DMS79 treated with DMSO at 0.1 percent for 48 hours (cell line): Measurements from ENCODE around the gene PALS1.
"Not testable (repeated sequence)": the region's sequence is repeated elsewhere in the genome, so short reads cannot be mapped to it uniquely, and the experiment has no call there.

Experiments
- DNase-seq: peaks from one replicate; lab custom pipeline; 2025; lab: John Stamatoyannopoulos, UW

Gene PALS1

DNA sequence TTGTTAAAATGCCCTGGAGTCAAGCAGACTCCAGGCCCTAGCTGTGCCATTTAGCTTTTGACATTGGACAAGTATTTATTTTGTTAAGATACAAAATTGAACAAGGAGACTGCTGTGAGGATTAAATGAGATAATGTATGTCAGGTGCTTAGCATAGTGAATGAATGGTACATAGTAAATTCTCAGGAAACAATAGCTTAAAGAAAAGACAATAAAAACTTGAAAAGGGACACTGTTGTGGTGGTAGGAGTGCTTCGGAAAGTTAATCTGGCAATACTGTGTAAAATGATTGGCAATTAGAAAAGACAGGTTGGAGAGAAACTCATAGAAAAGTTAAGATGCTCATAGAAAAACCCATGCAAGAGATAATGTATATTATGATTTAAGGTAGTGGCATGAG lies 19.7 kb downstream of the PALS1 start:
- DNase-seq: no peak

DNA sequence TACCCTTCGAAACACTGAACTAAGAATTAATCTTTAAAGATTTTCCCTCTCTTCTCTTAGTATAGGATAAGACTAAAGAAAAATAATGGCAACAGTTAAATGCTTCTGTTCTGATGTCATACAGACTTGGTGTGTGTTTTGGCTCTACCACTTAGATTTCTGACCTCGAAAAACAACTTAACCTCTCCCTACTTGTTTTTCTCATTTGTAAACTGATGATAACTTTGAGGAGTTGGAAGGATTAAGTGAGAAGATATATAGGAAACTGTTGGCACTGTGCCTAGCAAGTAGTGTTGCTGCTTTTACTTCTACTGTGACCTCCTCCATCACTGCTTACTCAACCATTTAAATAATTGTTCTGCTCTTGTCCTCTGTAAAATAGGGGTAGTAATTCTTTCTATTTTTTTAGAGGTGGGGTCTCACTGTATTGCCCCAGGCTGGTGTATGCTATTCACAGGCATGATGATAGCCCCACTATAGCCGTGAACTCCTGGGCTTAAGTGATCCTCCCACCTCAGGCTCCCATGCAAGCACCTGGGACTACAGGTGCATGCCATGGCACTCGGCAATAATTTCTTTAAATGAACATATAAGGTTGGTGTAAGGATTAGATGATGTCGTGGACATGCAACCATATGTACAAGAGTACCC lies 22.4 kb downstream of the PALS1 start:
- no peak for DNase-seq

GRCh38 chr14:67265131-67265530 lies 23.9 kb downstream of the PALS1 start:
- DNase-seq: no peak

DNA sequence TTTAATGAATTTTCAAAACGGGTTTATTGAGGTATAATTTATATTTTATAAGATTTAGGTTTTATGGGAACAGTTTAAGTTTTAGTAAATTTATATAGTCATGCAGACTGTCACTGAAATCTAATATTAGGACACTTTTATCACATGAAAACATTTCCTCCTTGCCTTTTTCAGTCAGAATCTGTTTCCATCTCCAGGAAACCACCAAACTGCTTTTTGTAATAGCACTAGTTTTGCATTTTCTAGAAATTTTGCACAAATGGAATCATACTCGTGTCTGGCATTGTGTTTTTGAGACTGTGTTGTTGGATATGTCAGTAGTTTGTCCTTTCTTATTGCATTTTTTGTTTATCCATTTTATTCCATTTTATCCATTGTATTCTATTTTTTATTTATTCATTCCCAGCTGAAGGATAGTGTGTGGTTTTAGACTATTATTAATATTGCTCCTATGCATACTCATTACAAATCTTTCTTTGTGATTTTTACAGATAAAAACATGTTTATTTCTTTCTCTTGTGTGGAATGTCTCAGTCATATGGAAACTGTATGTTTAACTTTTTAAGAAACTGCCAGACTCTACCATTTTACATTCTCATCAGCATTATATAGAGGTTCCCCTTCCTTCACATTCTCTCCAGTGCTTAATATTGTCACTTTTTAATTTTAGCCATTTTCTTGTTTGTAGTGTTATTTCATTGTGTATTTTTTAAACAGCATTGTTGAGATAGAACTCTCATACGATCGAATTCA lies 26.5 kb downstream of the PALS1 start:
- DNase-seq: no peak

DNA sequence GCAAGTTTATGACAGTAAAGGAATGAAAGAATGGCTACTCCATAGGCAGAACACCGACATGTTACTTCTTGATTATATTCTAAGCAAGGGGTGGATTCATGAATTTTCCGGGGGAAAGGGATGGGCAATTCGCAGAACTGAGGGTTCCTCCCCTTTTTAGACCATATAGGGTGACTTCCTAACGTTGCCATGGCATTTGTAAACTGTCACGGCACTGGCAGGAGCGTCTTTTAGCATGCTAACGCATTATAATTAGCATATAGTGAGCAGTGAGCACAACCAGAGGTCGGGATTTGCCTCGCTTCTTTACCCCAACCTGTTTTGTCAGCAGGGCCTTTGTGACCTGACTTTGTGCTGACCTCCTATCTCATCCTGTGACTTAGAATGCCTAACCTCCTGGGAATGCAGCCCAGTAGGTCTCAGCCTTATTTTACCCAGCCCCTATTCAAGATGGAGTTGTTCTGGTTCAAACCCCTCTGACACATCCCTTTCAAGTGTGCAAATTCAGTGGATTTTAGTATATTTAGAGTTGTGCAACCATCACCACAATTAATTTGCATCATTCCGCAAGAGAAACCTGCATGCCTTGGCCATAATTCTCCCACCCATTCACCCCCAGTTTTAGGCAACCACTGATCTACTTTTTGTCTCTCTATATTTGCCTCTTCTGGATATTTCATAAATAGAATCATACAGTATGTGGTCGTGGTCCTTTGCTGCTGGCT lies 27.4 kb downstream of the PALS1 start:
- no peak for DNase-seq

DNA sequence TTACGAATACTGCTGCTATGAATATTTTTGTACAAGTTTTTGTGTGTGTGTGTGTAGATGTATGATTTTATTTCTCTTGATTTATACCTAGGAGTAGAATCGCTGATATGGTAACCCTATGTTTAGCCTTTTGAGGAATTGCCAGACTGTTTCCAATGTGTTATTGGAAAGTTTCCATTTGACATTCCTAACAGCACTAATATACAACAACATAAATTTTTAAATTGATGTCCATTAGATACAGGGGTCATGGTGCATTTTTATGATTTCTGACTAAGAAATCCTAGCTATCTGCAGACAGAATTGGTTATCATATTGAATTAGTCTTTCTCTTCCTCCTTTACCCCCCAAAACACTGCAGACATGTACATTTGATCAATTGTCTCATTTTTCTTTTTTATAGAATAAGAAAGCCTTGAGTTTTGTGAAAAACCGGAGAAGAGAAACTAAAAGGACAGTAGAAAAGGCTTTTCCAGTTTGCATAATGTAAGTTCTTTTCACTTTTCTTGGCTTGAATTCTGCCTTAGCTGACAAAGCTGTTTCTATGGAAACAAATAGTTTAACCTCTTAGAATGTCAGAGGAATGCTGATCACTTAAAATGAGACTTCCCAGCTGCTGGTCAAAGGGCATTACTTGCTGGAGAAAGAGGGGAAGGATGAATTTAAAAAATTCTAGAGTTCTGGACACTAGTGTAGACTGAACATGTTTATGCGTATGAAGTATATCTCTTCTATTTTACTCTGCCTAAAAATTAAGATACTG lies 28.2 kb downstream of the PALS1 start:
- DNase-seq: no peak

DNA sequence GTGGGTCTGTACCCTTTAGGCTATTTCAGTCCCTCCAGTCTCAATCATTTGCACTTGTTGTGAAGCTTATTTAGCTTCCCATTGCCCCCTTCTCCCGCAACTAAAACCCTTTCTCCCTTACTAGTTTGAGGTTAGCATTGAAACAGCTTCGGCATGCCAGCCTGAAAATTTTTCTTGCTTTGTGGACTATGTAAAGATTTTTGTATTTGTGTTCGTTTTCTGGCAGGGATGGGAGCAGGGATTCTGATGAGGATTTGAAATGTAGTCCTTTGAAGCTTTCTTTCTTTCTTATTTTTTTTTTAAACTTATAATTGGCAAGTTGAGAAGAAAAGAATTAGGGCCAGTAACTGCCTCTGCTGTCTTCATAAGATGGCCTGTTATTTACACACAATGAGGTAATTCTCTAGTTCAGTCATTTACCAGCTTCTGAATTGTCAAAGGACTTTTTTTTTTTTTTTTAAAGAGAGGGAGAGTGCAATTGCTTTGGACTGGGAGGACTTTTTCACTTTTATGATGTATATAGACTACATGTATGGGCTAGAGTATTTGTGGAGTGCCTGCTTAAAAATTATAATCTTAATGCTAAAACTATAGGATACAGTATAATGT lies 29.0 kb downstream of the PALS1 start:
- DNase-seq: no peak

- no peak for DNase-seq
Measured at GRCh38 chr14:67270933-67271332, 29.7 kb downstream of the PALS1 start.

DNA sequence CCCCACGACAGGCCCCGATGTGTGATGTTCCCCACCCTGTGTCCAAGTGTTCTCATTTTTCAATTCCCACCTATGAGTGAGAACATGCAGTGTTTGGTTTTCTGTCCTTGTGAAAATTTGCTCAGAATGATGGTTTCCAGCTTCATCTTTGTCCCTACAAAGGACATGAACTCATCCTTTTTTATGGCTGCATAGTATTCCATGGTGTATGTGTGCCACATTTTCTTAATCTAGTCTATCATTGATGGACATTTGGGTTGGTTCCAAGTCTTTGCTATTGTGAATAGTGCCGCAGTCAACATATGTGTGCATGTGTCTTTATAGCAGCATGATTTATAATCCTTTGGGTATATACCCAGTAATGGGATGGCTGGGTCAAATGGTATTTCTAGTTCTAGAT lies 32.0 kb downstream of the PALS1 start:
- DNase-seq: not testable (repeated sequence)

- no peak for DNase-seq
Measured at GRCh38 chr14:67276131-67276530, 34.9 kb downstream of the PALS1 start.

DNA sequence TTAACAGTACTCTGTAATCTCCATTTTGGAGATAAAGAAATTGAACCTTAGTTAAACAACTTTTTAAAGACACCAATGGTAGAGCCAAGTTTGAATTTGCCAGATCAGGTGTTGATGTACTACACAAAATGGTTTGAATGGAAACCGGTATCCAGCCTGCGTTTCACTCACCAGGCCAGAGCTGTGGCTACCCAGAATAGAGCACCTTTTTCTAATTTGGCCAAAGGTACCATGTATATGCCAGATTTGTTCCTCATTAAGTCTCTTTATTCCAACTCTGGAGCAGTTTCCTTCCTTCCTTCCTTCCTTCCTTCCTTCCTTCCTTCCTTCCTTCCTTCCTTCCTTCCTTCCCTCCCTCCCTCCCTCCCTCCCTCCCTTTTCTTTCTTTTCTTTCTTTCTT lies 39.3 kb downstream of the PALS1 start:
- DNase-seq: no peak

GRCh38 chr14:67285876-67286452 lies 44.7 kb downstream of the PALS1 start:
- peak; percentile 78 for DNase-seq
